DMS79 treated with DMSO at 0.1 percent for 48 hours (cell line): ENCODE data around the gene CTDSPL2.
"Not testable (repeated sequence)": the region's sequence is repeated elsewhere in the genome, so short reads cannot be mapped to it uniquely, and the experiment has no call there.

Experiments
- DNase-seq: peaks from one replicate; lab custom pipeline; 2025; lab: John Stamatoyannopoulos, UW

CTDSPL2 gene

DNA sequence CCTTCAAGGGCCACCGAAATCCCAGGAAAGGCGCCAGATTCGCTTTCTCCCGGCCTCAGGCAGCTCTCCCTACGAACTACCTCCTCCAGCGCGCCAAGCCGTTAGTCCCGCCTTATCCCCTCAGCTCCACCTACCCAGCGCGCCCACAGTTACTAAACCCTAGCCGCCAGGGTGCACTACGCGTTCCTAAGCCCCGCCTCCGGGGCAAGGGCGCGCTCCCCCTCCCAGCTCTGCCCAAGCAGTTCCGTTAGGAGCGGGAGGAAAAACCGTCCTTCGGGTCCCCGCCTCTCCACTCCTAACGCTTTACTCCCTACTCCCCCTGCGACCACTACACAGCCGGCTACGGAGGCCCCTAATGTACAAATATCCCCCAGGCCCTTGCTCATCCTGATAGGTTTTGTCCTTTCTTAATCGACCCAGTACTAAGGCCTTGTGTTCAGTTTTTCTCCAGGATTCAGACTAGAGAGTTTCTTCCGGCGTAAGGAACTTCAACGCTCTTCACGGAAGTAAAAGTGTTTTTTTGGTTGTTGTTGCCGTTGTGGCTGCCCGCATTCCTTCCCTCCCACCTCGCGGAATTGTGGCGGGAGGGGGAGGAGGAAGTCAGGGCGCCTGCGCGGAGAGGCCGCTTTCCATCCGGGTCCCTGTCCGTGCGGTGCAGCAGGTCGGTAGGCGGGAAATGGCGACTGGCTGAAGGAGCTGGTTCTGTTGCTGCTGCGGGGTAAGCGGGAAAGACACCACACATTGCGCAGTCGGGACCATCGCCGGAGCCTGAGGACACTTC, at the start of gene CTDSPL2:
Gene CTDSPL2, plus strand, starts transcription at position 655 of the 781 bp plus-strand sequence. CDS start 31,386 bp downstream, outside the sequence.
- peak; percentile 84 for DNase-seq

DNA sequence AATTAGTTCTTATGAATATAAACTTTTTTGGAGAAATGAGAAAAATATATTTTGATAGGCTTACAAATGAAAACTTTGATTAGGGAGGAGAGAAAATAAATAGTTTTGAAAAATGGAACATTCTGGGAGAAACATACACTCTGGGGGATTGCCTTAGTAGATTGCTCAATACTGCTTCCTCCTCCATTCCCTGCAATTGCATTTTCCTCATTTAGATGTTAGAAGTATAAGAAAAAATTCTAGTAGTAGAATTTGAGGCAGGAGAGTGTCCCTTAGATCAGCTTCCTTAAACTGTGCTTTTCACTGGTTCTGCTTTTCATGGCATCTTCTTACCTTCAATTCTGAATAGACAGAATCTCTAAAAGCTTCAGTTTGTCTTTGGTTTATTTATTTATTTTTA, 46.2 kb upstream of the CTDSPL2 start:
- no peak for DNase-seq

DNA sequence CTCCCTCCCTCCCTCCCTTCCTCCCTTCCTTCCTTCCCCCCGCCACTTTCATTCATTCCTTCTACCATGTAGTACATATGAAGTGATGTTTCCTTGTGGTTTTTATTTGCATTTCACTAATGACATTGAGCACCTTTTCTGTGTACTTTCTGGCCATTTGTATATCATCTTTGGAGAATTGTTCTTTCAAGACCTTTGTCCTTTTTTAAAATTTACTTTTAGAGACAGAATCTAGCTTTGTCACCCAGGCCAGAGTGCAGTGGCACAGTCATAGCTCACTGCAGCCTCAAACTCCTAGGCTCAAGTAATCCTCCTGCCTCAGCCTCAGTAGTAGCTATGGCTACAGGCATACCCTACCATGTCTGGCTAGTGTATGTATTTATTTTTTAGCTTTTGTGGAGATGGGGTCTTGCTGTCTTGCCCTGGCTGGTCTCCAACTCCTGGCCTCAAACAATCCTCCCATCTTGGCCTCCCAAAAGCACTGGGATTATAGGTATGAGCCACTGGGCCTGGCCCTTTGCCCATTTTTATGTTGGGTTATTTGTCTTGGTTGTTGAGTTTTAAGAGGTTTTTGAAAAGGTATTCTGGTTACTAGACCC, 42.0 kb upstream of the CTDSPL2 start:
- no peak for DNase-seq

DNA sequence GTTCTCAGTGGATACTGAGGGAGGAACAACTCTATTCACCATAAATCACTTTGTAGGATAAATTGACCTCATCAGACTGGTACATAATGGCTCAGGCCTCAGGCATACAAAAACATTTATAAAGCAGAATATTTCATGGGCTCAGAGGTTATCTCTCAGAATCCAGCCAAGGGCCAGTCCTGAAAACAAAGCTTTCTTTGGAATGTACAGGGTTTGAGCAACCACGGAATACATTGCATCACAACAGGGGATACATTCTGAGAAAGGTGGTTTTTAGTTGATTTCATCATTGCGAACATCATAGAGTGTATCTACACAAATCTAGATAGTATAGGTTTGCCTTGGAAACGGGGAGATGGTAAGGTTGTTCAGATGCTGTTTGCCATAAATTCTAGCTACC, 33.4 kb upstream of the CTDSPL2 start:
- DNase-seq, result no peak

DNA sequence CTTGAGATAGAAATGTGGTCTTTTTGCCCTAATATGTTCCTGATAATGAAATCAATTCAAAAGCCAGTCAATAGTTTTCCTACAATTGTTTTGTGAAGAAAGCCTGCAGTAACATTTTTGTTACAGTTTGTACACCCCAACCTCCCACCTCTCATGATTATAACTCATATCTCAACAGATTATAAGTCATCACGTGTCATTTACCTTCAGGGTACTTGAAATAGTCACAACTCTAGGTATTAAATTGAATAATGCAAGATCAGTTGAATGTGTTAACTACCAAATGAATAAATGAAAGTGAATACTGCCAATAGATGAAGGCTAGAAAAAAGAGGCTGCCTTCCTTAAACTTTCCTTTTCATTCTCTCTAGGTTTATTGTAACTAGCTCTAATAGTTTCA, 32.9 kb upstream of the CTDSPL2 start:
- no peak for DNase-seq

DNA sequence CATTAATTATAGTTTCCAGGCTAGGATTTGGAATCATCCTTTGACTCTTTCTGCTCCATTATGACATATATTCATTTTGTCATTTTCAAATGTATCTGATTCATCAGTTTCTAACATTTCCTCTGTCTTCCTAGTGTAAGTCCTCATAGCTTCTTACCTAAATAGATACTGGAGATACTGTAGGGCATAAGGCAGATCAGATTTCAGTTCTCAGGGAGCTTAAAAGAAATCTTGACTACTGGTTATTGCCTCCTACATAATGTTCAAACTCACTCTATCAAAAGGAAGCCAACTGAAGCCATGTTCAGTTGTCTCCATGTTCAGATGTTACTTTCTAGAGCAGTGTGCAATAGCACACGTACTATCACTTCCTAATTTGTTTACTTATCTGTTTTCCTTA, 29.6 kb upstream of the CTDSPL2 start:
- no peak for DNase-seq

DNA sequence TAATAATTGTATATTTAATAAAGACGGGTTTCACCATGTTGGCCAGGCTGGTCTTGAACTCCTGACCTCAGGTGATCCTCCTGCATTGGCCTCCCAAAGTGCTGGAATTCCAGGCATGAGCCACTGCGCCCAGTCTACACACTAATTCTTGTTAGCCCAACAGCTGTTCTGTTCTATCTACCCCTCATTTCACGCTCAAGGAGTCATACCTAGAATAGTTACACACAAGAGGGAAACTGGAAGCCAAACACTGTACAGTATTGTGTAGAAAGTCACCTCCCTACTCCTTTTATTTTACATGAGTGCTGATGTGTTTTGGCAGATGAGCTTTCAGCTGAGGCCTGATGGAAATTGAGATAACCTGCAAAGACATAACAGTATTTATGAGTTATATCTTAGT, 13.4 kb upstream of the CTDSPL2 start:
- no peak for DNase-seq

DNA sequence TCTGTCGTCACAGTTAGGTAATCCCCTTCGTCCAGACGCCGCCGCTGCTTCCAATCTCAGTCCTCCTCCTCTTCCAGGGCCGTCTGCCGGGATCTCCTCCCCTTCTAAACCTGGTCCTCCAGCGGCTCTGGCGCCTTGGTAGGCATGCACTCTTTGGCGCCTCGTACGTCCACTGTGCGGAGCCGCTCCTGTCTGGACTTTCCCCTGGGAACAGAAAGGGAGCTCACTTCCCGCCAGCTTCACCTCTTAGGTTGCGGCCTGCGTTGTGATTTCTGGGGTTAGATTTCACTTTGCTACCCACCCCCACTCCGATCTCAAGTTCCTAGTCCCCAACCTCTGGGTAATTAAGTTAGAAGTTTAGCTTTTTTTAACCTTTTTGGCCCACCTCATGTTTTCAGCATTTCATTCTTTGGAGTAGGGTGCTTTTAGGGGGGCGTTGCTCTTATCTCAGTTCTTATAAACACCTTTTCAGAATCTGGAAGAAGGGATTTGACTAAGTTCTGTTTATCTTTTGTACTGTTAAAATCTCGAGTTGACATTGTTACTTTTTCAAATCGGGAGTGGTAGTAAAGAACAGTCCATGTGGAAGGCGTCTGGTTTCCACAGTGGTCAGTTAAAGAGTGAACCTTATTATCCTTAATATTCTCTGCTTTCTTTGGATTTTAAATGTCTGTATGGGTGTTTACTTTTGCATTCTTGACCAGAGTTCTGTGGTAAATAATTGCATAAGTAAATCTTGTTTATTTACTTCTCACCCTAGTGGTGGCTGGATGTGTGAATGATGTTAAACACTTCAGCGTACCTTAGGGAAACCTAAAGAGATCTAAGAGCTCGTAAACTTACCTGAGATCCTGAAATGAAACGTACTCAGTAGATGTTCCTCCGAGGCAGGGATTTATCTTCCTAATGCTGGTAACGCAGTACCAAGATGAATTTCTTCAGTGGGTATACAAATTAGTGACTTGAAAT, 611 bp downstream of the CTDSPL2 start:
- DNase-seq, result peak; percentile 53

DNA sequence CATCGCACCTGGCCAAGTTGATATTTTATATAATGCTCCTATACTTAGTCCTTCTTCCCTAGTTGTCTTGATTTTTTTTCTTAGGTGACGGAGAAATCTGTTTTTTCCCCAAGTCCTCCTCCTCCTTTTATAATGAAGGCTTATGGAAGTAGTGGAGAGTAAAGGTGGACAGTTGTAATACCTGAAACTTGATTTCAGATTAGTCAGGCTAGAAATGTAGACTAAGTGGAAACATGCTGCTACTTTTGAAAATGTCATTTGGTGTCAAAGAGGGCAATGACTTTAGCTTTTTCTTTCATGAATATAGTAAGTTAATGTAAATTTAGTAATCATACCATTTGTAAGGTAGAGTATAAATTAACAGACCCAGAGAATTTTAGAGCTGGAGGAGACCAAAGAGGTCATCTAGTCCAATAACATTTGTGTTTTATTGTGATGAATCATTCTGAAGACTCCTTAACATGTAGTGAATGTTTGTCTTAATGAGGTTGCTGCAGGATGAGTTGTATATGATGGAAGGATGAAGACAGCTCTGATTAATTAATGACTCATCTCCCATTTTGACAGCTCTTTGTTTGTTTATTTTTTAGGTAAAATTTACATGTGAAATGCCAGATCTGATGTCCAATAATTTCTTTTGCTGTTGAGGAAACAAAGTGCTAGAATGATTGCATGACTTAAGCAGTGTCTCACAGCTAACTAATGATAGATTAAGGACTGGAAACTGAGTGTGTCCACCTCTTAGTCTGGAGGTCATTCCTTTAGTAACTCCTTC, 8.7 kb downstream of the CTDSPL2 start:
- no peak for DNase-seq

DNA sequence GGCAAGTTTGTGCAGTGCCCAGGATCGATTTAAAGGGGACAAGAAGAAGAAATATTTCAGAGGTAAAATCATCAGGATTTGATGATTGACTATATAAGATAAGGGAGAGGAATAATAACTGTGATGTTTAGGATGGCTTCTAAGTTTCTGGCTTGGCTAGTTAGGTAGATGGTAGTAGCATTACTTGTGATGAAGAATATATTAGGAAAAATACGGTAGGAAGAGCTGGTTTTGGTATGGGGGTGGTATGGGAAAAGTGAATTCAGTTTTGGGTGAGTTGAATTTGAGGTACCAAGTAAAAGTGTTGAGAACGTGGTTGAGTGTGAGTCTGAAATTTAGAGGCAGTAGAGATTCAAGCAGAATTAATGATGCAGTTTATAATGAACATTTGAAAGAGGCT, 11.0 kb downstream of the CTDSPL2 start:
- no peak for DNase-seq

DNA sequence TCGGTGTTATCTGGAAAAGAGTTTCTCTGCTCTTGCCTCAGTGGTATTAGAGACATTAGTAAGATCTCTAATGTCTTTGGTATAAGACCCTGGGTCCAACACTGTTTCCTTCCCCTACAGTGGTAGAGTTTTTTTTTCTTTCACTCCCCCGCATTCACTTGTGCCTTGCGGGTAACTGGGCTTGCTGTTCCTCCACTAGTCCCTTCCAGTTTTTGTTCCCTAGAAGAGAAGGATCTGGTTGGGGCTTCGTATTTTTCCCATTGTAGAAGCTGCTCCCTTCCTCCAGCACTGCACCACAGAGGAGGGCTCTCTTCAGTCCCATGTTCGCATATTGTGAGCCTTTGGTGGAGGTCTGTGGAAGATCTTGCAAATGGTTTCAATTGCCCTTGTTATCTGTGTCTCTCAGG, 13.7 kb downstream of the CTDSPL2 start:
- no peak for DNase-seq

DNA sequence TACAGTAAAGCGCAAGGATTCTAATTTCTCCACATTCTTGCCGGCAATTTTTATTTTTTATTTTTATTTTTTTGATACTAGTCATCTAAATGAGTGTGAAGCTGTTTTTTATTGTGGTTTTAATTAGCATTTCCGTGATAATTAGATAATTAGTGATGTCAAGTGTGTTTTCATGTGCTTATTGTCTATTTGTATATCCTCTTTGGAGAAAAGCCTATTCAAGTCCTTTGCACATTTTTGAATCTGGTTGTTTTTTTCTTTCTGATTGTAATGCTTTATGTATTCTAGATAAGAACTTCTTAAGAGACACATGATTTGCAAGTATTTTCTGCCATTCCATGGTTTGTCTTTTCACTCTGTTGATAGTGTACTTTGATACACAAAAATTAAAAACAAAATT, 16.1 kb downstream of the CTDSPL2 start:
- DNase-seq, result no peak

DNA sequence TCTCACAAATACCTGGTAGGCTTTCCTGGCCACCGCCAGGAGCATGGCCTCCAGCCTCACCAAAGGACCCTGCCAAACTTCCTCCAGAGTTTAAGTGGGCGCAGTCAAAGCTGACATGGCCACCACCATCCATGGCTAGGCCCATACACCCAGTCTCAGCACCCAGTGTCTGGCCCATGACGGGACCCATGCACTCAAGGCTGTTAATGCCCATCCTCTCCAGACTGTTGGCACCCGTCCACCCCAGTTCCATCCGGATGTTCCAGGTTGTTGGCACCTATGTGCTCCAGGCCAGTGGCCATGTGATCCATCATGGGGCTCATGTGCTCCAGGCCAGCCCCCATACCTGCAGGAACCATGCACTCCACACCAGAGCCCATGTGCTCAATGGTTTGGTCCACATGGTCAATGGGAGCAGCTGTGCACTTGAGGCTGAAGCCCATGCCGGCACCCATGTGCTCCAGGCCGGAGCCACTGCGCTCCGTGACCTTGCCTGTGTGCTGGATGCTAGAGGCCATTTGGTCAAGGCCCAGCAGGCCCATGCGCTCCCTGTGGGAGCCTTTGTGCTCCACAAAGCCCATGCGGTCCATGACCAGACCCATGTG, 20.4 kb downstream of the CTDSPL2 start:
- DNase-seq, result no peak

DNA sequence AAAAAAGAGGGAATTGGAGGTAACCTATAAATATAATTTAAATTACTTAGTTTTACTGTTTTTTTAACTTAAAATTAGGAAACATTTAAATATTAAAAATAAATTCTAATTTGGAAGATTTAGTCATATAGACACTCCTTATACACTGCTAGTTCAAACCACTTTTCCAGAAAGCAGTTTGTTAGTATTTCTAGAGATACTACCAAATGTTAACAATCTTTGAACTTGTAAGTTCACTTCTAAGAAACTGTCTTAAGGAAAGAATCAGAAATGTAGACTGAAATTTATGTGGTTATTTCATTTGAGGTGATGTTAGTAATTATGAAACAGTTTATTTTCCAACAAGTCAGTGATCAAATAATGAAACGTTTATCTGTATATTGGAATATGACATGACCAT, 22.7 kb downstream of the CTDSPL2 start:
- no peak for DNase-seq

DNA sequence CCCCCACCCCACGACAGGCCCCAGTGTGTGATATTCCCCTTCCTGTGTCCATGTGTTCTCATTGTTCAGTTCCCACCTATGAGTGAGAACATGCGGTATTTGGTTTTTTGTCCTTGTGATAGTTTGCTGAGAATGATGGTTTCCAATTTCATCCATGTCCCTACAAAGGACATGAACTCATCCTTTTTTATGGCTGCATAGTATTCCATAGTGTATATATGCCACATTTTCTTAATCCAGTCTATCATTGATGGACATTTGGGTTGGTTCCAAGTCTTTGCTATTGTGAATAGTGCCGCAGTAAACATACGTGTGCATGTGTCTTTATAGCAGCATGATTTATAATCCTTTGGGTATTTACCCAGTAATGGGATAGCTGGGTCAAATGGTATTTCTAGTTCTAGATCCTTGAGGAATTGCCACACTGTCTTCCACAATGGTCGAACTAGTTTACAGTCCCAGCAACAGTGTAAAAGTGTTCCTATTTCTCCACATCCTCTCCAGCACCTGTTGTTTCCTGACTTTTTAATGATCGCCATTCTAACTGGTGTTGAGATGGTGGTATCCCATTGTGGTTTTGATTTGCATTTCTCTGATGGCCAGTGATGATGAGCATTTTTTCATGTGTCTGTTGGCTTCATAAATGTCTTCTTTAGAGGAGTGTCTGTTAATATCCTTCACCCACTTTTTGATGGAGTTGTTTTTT, 26.3 kb downstream of the CTDSPL2 start:
- not testable (repeated sequence) for DNase-seq

DNA sequence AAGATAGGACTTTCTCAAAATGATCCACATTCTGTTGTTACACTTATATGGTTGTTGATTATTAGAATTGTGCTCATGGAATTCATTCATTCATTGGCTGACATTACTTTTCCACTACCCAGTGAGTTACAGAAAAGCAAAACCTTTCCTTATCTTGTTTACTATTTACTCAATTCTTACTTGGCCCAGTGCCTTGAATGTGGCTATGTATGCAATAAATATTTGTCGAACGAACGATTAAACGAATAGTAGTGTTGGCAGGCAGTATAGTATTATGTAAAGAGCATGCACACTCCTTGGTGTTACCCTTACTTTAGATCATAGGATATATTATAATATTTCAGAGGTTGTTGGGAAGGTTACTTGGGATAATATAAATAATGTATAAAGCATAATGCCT, 31.0 kb downstream of the CTDSPL2 start:
- no peak for DNase-seq

DNA sequence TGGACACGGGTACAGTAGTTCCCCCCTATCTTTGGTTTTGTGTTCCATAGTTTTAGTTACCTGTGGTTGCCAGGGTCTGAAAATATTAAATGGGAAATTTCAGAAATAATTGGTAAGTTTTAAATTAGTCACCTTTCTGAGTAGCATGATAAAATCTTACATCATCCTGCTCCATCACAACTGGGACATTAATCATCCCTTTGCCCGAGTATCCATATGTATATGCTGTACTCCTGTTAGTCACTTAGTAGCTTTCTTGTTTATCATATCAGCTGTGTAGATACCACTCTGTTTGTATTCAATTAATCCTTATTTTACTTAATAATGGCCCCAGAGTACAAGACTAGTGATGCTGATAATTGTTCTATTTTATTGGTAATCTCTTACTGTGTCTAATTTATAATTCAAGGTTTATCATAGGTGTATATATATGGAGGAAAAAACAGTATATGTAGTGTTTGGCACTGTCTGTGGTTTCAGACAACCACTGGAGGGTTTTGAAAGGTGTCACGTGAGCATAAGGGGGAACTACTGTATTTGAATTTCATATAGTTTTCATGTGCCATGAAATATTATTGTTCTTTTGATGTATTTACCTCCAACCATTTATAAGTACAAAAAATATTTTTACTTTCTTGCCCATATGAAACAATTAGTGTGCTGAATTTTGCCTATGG, 41.4 kb downstream of the CTDSPL2 start:
- DNase-seq, result no peak

DNA sequence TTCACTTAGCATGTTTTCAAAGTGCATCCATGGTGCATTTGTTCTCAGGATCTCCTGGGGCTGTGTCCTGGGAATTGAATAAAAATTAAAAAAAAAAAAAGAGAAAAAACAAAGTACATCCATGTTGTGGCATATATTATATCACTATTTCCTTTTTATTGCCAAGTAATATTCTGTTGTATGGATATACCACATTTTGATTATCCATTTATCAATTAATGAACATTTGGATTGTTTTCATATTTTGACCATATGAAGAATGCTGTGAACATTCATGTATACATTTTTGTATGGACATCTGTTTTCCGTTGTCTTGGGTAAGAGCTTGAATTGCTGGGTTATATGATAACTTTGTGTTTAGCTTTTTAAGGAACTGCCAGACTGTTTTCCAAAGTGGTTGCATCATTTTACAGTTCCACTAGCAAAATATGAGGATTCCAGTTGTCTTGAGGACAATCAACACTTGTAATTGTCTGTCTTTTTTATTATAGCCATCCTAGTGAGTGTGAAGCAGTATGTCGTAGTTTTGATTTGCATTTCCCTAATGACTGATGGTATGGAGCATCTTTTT, 44.5 kb downstream of the CTDSPL2 start:
- no peak for DNase-seq

DNA sequence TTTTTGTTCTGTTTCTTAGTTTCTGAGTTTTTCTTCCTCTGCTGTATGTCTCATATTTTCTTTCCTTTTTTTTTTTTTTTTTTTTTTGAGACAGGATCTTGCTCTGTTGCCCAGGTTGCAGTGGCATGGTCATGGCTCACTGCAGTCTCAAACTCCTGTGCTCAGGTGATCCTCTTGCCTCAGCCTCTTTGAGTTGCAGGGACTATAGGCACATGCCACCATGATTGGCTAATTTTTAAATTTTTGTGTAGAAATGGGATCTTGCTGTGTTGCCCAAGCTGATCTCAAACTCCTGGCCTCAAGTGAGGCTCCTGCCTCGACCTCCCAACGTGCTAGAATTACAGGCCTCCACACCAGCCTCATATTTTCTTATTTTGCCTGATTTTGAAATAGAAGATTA, 51.9 kb downstream of the CTDSPL2 start:
- no peak for DNase-seq

DNA sequence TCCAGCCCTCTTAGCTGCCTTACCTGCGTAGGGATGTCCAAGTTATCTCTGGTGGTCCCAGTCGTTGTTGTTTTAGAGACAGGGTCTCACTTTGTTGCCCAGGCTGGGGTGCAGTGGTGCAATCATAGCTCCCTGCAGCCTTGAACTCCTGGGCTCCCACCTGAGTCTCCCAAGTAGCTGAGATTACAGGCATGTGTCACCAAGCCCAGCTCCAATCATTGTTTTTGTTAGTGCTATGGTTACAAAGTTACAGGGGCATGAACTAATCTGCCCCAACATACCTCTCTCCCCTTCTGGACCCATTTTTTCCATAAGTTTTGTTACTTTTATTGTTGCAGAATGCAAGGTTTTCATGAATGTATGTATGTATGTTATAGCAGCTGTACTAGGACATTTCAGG, 54.7 kb downstream of the CTDSPL2 start:
- no peak for DNase-seq
